ENCODE results near the gene MACF1.

DNA sequence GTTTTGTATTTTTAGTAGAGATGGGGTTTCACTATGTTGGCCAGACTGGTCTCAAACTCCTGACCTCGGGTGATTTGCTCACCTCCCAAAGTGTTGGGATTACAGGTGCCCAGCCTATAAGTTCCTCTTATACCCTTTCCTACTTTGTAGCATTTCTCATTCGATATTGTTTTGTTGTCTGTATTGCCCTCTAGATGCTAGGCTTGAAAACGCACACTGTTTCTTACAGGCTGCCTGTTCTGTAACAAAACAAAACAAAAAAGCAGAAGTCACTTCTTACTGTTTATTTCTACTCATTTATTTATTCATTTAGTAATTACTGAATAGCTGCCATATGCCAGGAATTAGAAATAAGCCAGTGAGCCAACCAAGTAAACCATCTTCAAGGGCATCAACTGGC, 150.1 kb downstream of the MACF1 start:
- TF ChIP-seq POLR2AphosphoS5 (IDR thresholded peaks at IDR 0.05; ENCODE audit: low read depth, low read length) (no peak), POLR2A (IDR thresholded peaks at IDR 0.05; ENCODE audit: low read depth, low read length) (no peak), PAX5 (IDR thresholded peaks at IDR 0.05; ENCODE audit: insufficient read depth, low read length, severe bottlenecking) (no peak)

Measured in GM12891 (cell line).